OCI-LY1 (cell line): ENCODE results near the gene OR4D10.

ENCODE experiments used
- CTCF ChIP-seq: fragments of 200-600 bp; sonication (generic), shearing (Covaris generic); IDR thresholded peaks from 2 replicates; pipeline ENCODE4 v1.5.1; 2017; ENCODE audit warnings: mild to moderate bottlenecking, antibody characterized with exemption, low read length, moderate library complexity, mixed read lengths
- EZH2 ChIP-seq: fragments of 200-600 bp; sonication (generic), shearing (Covaris generic); IDR thresholded peaks from 2 replicates; pipeline ENCODE4 v1.8.0; 2017; ENCODE audit warnings: borderline replicate concordance, mixed run types, mild to moderate bottlenecking, antibody characterized with exemption, low read length, moderate library complexity, mixed read lengths

GRCh38 chr11:59459916-59460315 is 13.2 kb upstream of the OR4D10 start:
- TF ChIP-seq CTCF: no peak
- TF ChIP-seq EZH2: no peak
